ENCODE measurements around the gene SMG6.

Gene SMG6

DNA sequence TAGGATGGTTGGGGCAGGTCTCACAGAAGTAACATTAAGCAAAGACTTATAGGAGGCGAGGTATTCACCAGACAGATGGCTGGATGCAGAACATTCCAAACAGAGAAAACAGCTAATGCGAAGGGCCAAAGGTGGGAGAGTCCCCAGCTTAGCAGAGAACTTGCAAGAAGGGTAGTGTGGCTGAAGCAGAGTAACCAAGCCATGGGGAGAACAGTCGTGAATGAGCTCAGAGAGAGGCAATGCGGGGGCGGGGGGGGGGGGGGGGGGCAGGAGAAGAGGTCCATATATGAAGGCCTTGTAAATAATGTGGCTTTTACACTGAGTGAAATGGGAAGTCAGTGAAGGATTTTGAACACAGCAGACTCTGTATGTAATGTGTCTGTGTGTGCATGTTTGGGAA lies 81.3 kb downstream of the SMG6 start:
- no peaks in the 10 kb centered on the region for H3K27me3 ChIP-seq (ENCODE audit: insufficient read depth, low read length)
- H3K4me1 ChIP-seq (ENCODE audit: insufficient read depth, low read length, severe bottlenecking), result peaks cover 21% of the 10 kb centered on the region
- no peaks in the 10 kb centered on the region for H3K79me2 ChIP-seq (ENCODE audit: insufficient read depth, low read length)
- no peaks in the 10 kb centered on the region for H4K20me1 ChIP-seq (ENCODE audit: insufficient read depth, low read length)
- H3K27ac ChIP-seq (ENCODE audit: low read depth, low read length, poor library complexity, severe bottlenecking), result no peak overlapping the region
- H3K9me3 ChIP-seq (ENCODE audit: low read length), result no peaks in the 10 kb centered on the region
- no peak overlapping the region for H2AFZ ChIP-seq (ENCODE audit: low read length)
- TF ChIP-seq EZH2 (IDR thresholded peaks at IDR 0.05; ENCODE audit: borderline replicate concordance, low read length), result no peak
- TF ChIP-seq, protein P1, sequence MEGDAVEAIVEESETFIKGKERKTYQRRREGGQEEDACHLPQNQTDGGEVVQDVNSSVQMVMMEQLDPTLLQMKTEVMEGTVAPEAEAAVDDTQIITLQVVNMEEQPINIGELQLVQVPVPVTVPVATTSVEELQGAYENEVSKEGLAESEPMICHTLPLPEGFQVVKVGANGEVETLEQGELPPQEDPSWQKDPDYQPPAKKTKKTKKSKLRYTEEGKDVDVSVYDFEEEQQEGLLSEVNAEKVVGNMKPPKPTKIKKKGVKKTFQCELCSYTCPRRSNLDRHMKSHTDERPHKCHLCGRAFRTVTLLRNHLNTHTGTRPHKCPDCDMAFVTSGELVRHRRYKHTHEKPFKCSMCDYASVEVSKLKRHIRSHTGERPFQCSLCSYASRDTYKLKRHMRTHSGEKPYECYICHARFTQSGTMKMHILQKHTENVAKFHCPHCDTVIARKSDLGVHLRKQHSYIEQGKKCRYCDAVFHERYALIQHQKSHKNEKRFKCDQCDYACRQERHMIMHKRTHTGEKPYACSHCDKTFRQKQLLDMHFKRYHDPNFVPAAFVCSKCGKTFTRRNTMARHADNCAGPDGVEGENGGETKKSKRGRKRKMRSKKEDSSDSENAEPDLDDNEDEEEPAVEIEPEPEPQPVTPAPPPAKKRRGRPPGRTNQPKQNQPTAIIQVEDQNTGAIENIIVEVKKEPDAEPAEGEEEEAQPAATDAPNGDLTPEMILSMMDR (IDR thresholded peaks at IDR 0.05; ENCODE audit: low read length), result no peak
- H3K36me3 ChIP-seq (ENCODE audit: insufficient read depth, low read length), result no peaks in the 10 kb centered on the region
- no peak overlapping the region for H3K4me3 ChIP-seq (ENCODE audit: low read depth, low read length, poor library complexity, severe bottlenecking)
- H3K9ac ChIP-seq (ENCODE audit: low read length), result no peak overlapping the region
- H3K9me2 ChIP-seq (ENCODE audit: low read depth, low read length), result no peaks in the 10 kb centered on the region
- no peak overlapping the region for H3K4me2 ChIP-seq (ENCODE audit: low read length)
- no peaks in the 10 kb centered on the region for H3F3A ChIP-seq (ENCODE audit: insufficient read depth, low read length)

DNA sequence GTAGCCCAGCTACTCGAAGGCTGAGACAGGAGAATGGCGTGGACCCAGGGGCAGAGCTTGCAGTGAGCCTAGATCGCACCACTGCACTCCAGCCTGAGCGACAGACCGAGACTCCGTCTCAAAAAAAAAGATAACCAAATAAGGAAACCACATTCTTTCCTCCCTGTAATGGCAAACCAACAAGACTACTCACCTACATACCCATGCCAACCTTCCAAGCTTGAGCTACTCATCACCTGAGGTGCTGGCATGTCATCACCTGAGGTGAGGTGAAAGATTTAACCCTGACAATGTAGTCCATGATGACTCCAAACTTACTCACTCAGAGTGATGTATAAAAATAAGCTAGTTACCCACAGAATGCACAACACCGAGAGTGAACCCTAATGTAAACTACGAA lies 85.2 kb downstream of the SMG6 start:
- H3K9me3 ChIP-seq (ENCODE audit: low read length), result no peaks in the 10 kb centered on the region
- 0 out of 2 replicates have a peak, but pooled peaks cover 3% of the 10 kb centered on the region for H3K36me3 ChIP-seq (ENCODE audit: insufficient read depth, low read length)
- peak overlapping the region; percentile 1; the same call in 1 of the 2 replicates for H3K4me2 ChIP-seq (ENCODE audit: low read length)
- no peaks in the 10 kb centered on the region for H4K20me1 ChIP-seq (ENCODE audit: insufficient read depth, low read length)
- H3F3A ChIP-seq (ENCODE audit: insufficient read depth, low read length), result no peaks in the 10 kb centered on the region
- H3K79me2 ChIP-seq (ENCODE audit: insufficient read depth, low read length), result no peaks in the 10 kb centered on the region
- no peak overlapping the region for H2AFZ ChIP-seq (ENCODE audit: low read length)
- no peak overlapping the region for H3K9ac ChIP-seq (ENCODE audit: low read length)
- H3K27me3 ChIP-seq (ENCODE audit: insufficient read depth, low read length), result no peaks in the 10 kb centered on the region
- H3K27ac ChIP-seq (ENCODE audit: low read depth, low read length, poor library complexity, severe bottlenecking), result peak overlapping the region; percentile 30
- no peaks in the 10 kb centered on the region for H3K9me2 ChIP-seq (ENCODE audit: low read depth, low read length)
- TF ChIP-seq, protein P1 (IDR thresholded peaks at IDR 0.05; ENCODE audit: low read length), result no peak
- no peak for TF ChIP-seq EZH2 (IDR thresholded peaks at IDR 0.05; ENCODE audit: borderline replicate concordance, low read length)
- H3K4me3 ChIP-seq (ENCODE audit: low read depth, low read length, poor library complexity, severe bottlenecking), result no peak overlapping the region
- peaks cover 43% of the 10 kb centered on the region for H3K4me1 ChIP-seq (ENCODE audit: insufficient read depth, low read length, severe bottlenecking)

DNA sequence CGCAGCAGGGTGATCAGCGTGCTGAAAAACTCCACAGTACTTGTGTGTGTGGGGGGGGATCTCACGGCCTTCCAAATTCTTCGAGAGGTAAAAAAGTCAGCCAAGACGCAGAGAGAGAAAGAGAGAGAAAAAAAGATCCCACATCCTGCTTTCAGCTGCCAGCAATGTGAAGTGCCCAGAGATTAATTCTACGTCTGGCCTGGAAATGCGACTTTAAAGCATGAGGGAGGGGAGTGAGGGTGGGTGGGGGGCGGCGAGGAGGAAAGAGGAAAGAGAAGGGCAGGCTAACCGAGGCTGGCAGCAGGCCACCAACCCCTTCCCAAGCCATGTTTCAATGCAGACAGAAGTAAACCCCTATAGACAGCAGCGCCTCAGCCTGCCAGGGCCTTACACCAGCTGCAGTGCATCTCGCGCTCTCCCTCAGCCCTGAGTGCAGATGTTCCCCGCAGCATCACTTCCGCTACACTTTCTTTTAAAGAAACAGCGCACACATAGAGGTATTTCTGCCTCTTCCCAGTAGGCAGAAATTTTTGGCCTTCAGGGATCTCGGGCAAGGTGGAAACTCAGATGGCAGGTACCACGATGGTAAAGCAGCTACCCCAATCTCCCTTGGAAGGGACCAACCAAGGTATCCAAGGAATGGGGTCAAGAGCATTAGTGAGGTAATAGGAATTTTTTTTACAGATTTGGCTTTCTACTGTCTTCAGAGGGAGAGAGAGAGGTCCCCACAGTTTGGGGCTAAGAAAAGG lies 87.8 kb downstream of the SMG6 start:
- H4K20me1 ChIP-seq (ENCODE audit: insufficient read depth, low read length), result no peaks in the 10 kb centered on the region
- H3K79me2 ChIP-seq (ENCODE audit: insufficient read depth, low read length), result no peaks in the 10 kb centered on the region
- no peaks in the 10 kb centered on the region for H3K27me3 ChIP-seq (ENCODE audit: insufficient read depth, low read length)
- peaks cover 34% of the 10 kb centered on the region for H3K4me1 ChIP-seq (ENCODE audit: insufficient read depth, low read length, severe bottlenecking)
- peak overlapping the region; percentile 77 for H3K27ac ChIP-seq (ENCODE audit: low read depth, low read length, poor library complexity, severe bottlenecking)
- no peak overlapping the region for H2AFZ ChIP-seq (ENCODE audit: low read length)
- peak overlapping the region; percentile 29; the same call in 1 of the 2 replicates for H3K9ac ChIP-seq (ENCODE audit: low read length)
- no peaks in the 10 kb centered on the region for H3K9me3 ChIP-seq (ENCODE audit: low read length)
- TF ChIP-seq EZH2 (IDR thresholded peaks at IDR 0.05; ENCODE audit: borderline replicate concordance, low read length), result no peak
- TF ChIP-seq, protein P1 (IDR thresholded peaks at IDR 0.05; ENCODE audit: low read length), result no peak
- no peaks in the 10 kb centered on the region for H3F3A ChIP-seq (ENCODE audit: insufficient read depth, low read length)
- H3K36me3 ChIP-seq (ENCODE audit: insufficient read depth, low read length), result 0 out of 2 replicates have a peak, but pooled peaks cover 3% of the 10 kb centered on the region
- H3K4me2 ChIP-seq (ENCODE audit: low read length), result peak overlapping the region; percentile 54
- H3K4me3 ChIP-seq (ENCODE audit: low read depth, low read length, poor library complexity, severe bottlenecking), result peak overlapping the region; percentile 35
- H3K9me2 ChIP-seq (ENCODE audit: low read depth, low read length), result no peaks in the 10 kb centered on the region

Data from OCI-LY1 (cell line).